Germinal center (tissue), 1 donor: ENCODE data around the gene OR4E2.
"Not testable (repeated sequence)": the region's sequence is repeated elsewhere in the genome, so short reads cannot be mapped to it uniquely, and the experiment has no call there.

ENCODE experiments used
- DNase-seq: peaks from one replicate; pipeline ENCODE4 v3.0.0; 2012; ENCODE audit warnings: mixed read lengths, low spot score

Gene OR4E2, protein sequence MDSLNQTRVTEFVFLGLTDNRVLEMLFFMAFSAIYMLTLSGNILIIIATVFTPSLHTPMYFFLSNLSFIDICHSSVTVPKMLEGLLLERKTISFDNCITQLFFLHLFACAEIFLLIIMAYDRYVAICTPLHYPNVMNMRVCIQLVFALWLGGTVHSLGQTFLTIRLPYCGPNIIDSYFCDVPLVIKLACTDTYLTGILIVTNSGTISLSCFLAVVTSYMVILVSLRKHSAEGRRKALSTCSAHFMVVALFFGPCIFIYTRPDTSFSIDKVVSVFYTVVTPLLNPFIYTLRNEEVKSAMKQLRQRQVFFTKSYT

GRCh38 chr14:21653331-21653885 lies at the start of gene OR4E2:
Gene OR4E2 (plus strand): TSS chr14:21653835. CDS start chr14:21665083, 11,248 bp downstream.
- DNase-seq, result no peak

DNA sequence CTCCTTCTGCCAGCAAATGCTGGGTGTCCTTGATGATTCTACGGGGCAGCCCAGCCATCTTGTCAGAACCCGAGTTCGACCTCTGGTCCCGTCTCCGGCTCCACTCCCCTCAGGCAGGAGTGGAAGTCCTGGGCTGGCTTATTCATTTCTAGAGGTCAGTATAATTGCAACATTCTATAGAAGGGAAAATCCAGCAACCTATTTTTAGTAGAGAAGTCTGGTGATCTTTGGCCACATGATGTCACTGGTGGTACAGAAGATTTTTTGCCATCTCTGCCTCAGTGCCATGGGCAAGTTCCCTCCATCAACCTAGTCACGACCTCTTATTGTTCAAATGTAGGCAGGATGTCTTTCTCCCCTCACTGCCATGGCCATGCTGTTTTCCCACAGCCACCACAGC lies 41.3 kb upstream of the OR4E2 start:
- DNase-seq, result no peak

DNA sequence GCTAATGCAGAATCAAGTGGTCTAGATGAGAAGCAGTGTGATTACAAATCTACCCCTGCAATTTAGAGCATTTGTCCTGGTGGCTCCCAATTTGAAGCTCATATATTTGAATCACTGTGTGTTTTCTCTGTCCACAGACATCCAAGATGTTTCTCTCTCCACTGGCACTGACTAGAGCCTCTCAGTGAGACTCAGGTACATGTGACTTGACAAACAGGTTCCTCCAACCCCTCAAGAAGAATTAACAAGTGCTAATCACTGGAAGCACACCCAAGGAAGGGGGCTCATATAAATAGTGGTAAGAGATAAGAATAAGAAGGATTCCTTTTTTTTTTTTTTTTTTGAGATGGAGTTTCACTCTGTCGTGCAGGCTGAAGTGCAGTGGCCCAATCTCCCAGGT lies 39.4 kb upstream of the OR4E2 start:
- DNase-seq, result no peak

- no peak for DNase-seq
Measured at GRCh38 chr14:21617614-21618013, 36.0 kb upstream of the OR4E2 start.

- DNase-seq, result no peak
Measured at GRCh38 chr14:21626491-21627230, 27.0 kb upstream of the OR4E2 start.

DNA sequence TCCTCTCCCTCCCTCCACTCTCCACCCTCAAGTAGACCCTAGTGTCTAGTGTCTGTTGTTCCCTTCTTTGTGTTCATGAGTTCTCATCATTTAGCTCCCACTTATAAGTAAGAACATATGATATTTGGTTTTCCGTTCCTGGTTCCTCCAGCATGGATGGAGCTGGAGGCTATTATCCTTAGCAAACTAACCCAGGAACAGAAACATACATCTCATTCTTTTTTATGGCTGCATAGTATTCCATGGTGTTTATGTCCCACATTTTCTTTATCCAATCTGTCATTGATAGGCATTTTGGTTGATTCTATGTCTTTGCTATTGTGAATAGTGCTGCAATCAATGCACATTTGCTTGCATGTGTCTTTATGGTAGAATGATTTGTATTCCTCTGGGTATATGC lies 23.1 kb upstream of the OR4E2 start:
- DNase-seq, result not testable (repeated sequence)

DNA sequence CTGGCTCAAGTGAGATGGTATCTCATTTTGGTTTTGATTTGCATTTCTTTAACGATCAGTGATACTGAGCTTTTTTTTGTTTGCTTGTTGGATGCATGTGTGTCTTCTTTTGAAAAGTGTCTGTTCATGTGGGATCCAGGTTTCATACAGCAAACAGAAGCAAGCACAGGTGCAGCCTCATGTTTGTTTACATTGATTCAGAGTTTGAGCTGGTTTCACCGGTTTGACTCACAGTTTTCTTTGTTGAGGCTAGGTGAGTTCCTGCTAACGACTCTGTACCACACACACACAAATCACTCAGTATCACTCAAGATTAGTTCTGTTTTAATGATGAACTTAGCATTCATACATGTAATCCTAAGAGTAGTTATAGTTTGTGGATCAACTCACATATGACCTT lies 22.6 kb upstream of the OR4E2 start:
- no peak for DNase-seq

GRCh38 chr14:21634840-21635239 lies 18.8 kb upstream of the OR4E2 start, which contains the start of gene OR10G2:
Gene OR10G2 (minus strand): TSS chr14:21634940. CDS start chr14:21634842, 98 bp downstream.
- no peak for DNase-seq

DNA sequence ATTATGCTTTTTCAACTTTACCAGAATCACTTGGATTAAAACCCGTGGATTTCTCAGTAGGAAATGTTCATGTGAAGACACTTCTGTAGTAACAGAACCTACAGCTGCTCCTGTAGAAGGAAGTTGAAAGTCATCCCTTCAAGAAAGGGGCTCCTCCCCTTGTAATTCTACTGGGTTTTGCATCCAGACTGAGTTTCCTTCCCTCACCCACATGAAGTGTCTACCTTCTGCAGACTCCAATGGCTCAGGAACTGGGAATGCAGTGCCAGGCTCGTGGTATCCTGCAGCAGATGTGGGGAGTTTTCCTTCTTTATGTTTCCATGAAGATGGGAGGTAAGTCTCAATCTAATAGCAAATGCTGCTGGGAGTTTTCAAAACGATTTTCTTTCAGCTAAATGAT lies 11.0 kb upstream of the OR4E2 start:
- no peak for DNase-seq

DNA sequence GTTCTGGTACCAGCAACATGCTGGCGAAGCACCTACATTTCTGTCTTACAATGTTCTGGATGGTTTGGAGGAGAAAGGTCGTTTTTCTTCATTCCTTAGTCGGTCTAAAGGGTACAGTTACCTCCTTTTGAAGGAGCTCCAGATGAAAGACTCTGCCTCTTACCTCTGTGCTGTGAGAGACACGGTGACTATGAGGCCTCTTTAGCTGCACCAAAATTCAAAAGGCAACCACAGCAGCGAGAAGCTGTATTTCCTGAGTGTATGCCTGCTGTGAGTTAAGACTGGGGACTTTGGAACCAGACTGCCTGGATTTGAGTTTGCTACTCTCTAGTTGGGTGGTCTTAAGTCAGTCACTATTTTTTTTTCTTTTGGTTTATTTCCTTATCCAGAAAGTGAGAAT lies 10.2 kb upstream of the OR4E2 start:
- DNase-seq, result no peak

GRCh38 chr14:21647380-21647779 lies 6.3 kb upstream of the OR4E2 start:
- no peak for DNase-seq

- no peak for DNase-seq
Measured at GRCh38 chr14:21652209-21652808, 1.3 kb upstream of the OR4E2 start.

- DNase-seq, result no peak
Measured at GRCh38 chr14:21654215-21654614, 580 bp downstream of the OR4E2 start.

DNA sequence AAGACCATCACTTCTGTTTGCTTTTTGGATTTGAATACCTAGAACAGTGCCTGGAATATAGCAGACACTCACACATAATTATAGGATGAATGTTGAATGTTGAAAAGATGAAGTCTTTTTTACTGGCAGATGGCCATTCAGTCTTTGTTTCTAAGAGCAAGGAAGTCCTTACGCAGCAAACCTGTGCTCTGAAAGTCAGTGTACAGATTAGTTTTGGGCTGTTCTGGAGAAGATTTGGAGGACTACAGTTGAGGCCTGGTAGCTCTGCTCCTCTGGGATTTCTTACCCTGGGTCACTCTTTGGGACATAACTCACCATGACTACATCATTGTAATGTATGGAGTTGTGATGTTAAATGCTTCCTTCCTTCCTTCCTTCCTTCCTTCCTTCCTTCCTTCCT lies 3.3 kb downstream of the OR4E2 start:
- DNase-seq, result no peak

- DNase-seq, result no peak
Measured at GRCh38 chr14:21668377-21668776, 14.7 kb downstream of the OR4E2 start.

DNA sequence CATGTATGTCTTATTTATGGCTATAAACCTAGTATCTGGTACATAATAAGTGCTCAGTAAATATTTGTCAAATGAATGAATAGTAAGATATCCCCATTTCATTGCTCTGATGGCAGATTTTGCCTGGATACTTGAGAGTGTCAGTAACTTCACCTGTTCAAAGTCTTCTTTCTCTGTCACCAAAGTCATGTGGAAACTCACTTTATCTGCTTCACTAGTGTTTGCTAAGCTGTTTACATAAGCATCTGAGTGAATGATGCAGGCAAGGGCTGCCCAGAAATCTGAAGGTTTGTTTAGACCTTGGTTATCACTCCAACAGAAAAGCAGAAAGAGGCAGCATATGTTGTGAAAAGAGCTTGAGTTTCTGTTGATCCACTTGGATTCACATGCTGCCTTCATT lies 15.6 kb downstream of the OR4E2 start:
- no peak for DNase-seq

GRCh38 chr14:21671371-21671770 lies 17.7 kb downstream of the OR4E2 start:
- no peak for DNase-seq

DNA sequence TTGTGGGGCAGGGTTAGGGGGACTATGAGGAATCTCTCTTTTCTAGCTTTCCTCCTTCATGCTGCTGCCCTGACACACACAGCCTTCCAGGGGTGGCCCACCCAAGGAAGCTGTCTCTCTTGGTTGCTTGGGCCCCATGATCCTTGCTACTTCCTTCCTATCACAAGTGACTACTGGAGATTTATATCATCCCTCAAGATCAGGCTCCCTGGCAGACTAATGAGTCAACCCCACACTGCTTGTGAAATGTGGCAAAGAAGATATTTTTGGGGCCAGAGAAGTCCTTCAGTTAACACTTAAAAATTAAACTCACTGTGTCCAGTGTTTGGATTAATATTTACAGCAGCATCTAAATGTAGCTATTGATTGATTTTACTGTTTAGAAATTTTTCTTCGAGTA lies 18.5 kb downstream of the OR4E2 start:
- DNase-seq, result no peak

DNA sequence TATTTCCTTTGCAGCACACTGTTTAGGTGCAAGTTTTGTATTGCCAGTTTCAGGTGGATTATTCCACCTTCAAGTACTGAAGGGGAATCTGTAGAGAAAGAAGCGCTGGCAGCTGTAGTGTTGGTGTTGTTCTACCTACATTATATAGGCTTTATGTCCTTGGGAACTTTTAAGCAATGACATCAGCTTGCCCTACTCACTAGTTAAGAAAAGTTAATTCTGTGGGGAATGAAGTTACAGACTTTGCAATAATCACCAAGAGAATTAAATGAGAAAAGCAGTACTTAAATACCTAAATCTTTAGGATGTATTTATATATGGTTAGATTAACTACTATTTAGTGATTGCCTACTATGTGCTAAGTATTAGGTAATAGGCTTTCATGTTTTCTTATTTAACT lies 20.1 kb downstream of the OR4E2 start, which contains the start of gene OR4E1:
OR4E1 (minus strand) TSS at position 101 of the 400 bp plus-strand sequence. CDS start 2,883 bp downstream, outside the sequence.
- no peak for DNase-seq

GRCh38 chr14:21675566-21675965 lies 21.9 kb downstream of the OR4E2 start:
- no peak for DNase-seq

- no peak for DNase-seq
Measured at GRCh38 chr14:21680072-21680471, 26.4 kb downstream of the OR4E2 start.

DNA sequence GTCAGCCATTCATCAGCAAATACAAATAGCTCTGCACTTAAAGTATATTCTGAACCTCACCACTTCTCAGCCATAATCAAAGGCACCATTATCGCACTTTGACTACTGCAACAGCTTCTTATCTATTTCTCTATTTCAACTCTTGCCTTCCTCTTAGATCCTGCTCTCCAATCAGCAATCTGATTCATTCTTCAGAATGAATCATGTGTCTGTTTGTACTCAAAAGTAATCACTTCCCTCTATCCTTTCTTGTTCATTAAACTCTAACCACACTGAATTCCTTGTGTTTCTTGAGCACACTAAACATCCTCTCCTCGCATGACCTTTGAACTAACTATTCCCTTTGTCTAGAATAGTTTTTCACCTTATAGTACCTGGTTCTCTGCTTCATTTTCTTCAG lies 32.8 kb downstream of the OR4E2 start:
- no peak for DNase-seq

GRCh38 chr14:21694425-21694824 lies 40.8 kb downstream of the OR4E2 start:
- no peak for DNase-seq
